ENCODE measurements around the gene IRF2BP1. TPM values are rescaled to one million over a fixed set of nuclear protein-coding genes. Genes with fewer than 3 reads are reported as not detected.
A peak's percentile ranks its signal among the peaks of the same experiment; 100 is the strongest.

IRF2BP1 gene
- polyA plus RNA-seq, 2 of the 4 experiments (the other 2 are of a cell fraction): 10.9 to 23.1 TPM

DNA sequence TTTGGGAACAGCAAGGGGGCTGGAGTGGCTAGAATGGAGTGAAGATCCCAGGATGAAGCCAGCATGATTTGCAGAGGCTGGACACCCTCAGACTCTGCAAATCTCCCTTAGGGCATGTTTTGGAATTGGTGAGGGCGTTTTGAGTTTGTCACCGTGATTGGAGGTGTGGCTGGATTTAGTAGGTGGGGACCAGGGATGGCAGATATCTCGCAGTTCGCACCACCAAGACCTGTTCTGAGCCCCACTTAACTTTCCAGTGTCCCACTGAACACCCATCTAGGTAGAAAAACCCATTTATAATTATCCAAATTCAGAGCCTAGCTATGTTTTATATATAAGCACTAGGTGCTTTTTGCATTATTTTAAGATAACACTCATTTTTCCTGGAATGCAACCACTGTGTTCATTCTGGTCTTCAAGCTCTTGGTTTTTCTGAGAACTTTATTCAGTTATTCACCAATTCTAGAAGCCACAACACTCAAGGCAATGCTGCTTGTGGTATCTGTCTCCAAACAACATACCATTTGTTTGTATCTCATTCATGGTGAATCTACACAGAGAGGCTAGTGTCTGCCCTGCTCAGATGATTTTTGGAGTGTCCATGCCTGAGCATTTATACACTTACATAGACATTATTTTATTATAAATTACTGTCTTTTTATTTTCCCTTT lies 31.6 kb upstream of the IRF2BP1 start (continued):
- TF ChIP-seq PHF8 (IDR thresholded peaks at IDR 0.05; ENCODE audit: borderline replicate concordance, low read depth): no peak

DNA sequence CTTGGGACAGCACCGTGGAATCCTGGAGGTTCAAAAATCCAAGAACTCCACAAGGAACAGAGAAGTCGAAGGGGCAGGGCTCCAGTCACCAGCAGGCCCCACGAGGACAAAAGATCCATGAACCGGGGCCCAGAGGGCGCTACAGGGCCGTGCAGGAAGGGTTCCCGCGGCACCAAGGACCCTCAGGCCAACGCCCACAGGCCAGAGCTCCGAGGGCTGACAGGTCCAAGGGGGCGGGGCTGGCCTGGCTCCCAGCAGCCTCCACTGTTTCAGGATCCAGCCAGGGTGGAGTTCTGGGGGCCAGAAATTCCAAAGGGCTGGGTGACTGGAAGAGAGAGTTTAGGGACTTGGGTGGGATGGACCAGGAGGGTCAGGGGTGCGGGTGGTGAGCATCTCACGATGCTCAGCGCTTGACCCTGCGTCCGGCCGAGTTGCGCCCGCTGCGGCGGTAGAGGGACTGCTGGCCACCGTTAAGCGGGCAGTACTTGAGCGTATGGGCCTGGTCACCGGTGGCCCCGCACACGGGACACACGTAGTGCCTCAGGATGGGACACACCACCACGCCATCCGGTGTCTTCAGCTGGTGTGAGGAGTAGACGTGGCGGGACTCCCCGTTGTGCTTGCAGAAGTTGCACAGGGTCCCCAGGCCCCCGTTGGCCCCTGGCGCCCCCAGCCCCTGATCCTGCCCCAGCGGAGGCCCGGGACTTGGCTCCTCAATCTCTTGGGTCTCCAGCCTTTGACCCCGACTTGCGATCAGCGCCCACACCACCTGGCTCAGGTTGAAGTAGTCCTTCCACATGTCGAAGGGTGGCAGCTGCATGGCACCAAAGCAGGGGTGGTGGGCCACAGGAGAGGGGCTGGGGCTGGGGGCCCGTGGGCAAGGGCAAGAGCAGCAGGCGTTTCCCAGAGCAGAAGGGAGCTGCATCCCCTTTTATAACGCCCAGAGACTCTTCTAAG lies 28.2 kb upstream of the IRF2BP1 start, which contains the start of gene NANOS2:
NANOS2 (minus strand) TSS at position 905 of the 957 bp plus-strand sequence; CDS start at position 820, 85 bp downstream.
- POLR2A ChIA-PET: no interaction called here
- H3K4me2 ChIP-seq: no peak within 1 kb of the TSS
- peak in 1 of 2 experiments; percentile 64 for DNase-seq (ENCODE audit: low read depth in 1 of 2, low spot score in 1 of 2)
- peak; percentile 37 to 64; a peak in 4 of 5 replicates for TF ChIP-seq RAD21 (conservative IDR thresholded peaks at IDR 0.05 in 1 of 2, IDR thresholded peaks at IDR 0.05 in 1 of 2)
- TF ChIP-seq, protein P1, sequence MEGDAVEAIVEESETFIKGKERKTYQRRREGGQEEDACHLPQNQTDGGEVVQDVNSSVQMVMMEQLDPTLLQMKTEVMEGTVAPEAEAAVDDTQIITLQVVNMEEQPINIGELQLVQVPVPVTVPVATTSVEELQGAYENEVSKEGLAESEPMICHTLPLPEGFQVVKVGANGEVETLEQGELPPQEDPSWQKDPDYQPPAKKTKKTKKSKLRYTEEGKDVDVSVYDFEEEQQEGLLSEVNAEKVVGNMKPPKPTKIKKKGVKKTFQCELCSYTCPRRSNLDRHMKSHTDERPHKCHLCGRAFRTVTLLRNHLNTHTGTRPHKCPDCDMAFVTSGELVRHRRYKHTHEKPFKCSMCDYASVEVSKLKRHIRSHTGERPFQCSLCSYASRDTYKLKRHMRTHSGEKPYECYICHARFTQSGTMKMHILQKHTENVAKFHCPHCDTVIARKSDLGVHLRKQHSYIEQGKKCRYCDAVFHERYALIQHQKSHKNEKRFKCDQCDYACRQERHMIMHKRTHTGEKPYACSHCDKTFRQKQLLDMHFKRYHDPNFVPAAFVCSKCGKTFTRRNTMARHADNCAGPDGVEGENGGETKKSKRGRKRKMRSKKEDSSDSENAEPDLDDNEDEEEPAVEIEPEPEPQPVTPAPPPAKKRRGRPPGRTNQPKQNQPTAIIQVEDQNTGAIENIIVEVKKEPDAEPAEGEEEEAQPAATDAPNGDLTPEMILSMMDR (IDR thresholded peaks at IDR 0.05): peak; percentile 21; the same call in 1 of the 3 replicates
- peak; percentile 9; the same call in 1 of the 3 replicates for TF ChIP-seq SMC3 (IDR thresholded peaks at IDR 0.05)
- TF ChIP-seq, protein P2, sequence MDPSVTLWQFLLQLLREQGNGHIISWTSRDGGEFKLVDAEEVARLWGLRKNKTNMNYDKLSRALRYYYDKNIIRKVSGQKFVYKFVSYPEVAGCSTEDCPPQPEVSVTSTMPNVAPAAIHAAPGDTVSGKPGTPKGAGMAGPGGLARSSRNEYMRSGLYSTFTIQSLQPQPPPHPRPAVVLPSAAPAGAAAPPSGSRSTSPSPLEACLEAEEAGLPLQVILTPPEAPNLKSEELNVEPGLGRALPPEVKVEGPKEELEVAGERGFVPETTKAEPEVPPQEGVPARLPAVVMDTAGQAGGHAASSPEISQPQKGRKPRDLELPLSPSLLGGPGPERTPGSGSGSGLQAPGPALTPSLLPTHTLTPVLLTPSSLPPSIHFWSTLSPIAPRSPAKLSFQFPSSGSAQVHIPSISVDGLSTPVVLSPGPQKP (IDR thresholded peaks at IDR 0.05; ENCODE audit: low read depth, low read length): no peak
- CTCF ChIA-PET: interaction anchor here (1.0 to 4.4 kb wide), 5 partner anchors 11 to 103 kb away, joined by 3 to 15 read pairs (median 6); partner anchors contain the start of gene MYPOP
- H3K4me3 ChIP-seq: no peak within 1 kb of the TSS
- no peak within 1 kb of the TSS for H3K27ac ChIP-seq
- WGBS (ENCODE audit: missing lambda C conversion rate): 64% methylated on average over 38 of the region's 44 CpGs
- peak; percentile 25 to 78; a peak in 5 of 6 replicates for ATAC-seq
- no peak for FAIRE-seq
- no peaks in the 10 kb centered on the region for H3K4me1 ChIP-seq
- no peaks in the 10 kb centered on the region for H3K9me3 ChIP-seq

DNA sequence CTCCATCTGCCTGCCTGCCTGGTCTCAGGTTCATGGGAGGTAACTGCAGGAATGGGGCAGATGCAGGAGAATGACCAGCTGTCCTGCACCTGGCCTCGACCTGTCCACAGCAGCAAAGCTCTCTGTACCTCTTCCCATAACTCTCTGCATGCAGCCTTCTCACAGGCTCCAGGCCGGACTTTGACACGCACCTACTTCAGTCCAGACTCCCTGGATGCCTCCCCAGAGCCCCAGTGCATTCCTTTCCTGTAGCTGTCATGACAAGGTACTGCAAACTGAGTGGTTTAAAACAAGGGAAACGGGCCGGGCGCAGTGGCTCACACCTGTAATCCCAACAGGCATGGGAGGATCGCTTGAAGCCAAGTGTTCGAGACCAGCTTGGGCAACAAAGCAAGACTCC lies 25.4 kb upstream of the IRF2BP1 start:
- ChIA-PET POLR2A (no interaction called here), CTCF (interaction anchor here (0.9 kb wide), 1 partner anchor 16 kb away, joined by 4 read pairs; no protein-coding TSS in a partner anchor)
- FAIRE-seq (no peak), DNase-seq (ENCODE audit: low read depth in 1 of 2, low spot score in 1 of 2) (no peak), ATAC-seq (peak in 1 of 2 experiments; percentile 31; a peak in 2 of 6 replicates)
- H3K4me1 ChIP-seq: no peaks in the 10 kb centered on the region
- TF ChIP-seq, protein P2 (IDR thresholded peaks at IDR 0.05; ENCODE audit: low read depth, low read length): no peak
- TF ChIP-seq FOSB (CRISPR knock-in tag; IDR thresholded peaks at IDR 0.05) (no peak), ZSCAN20 (CRISPR knock-in tag; IDR thresholded peaks at IDR 0.05) (no peak), CHD2 (IDR thresholded peaks at IDR 0.05; ENCODE audit: low read length, partially characterized antibody) (no peak), JUNB (IDR thresholded peaks at IDR 0.05) (no peak), CBX8 (IDR thresholded peaks at IDR 0.05) (no peak), TP53 (CRISPR knock-in tag; IDR thresholded peaks at IDR 0.05) (no peak), CHD4 (IDR thresholded peaks at IDR 0.05; ENCODE audit: borderline replicate concordance) (no peak), HEYL (CRISPR knock-in tag; IDR thresholded peaks at IDR 0.05) (no peak), RARB (CRISPR knock-in tag; IDR thresholded peaks at IDR 0.05) (no peak), TFCP2L1 (CRISPR knock-in tag; IDR thresholded peaks at IDR 0.05) (no peak), ZC3H11A (IDR thresholded peaks at IDR 0.05) (no peak), CEBPB (IDR thresholded peaks at IDR 0.05) (no peak), NFE2L2 (conservative IDR thresholded peaks at IDR 0.05; ENCODE audit: low read length) (no peak), ZNF302 (CRISPR knock-in tag; IDR thresholded peaks at IDR 0.05) (no peak), EP300 (IDR thresholded peaks at IDR 0.05) (no peak)
- TF ChIP-seq, protein P1 (IDR thresholded peaks at IDR 0.05): no peak
- TF ChIP-seq, protein P3, sequence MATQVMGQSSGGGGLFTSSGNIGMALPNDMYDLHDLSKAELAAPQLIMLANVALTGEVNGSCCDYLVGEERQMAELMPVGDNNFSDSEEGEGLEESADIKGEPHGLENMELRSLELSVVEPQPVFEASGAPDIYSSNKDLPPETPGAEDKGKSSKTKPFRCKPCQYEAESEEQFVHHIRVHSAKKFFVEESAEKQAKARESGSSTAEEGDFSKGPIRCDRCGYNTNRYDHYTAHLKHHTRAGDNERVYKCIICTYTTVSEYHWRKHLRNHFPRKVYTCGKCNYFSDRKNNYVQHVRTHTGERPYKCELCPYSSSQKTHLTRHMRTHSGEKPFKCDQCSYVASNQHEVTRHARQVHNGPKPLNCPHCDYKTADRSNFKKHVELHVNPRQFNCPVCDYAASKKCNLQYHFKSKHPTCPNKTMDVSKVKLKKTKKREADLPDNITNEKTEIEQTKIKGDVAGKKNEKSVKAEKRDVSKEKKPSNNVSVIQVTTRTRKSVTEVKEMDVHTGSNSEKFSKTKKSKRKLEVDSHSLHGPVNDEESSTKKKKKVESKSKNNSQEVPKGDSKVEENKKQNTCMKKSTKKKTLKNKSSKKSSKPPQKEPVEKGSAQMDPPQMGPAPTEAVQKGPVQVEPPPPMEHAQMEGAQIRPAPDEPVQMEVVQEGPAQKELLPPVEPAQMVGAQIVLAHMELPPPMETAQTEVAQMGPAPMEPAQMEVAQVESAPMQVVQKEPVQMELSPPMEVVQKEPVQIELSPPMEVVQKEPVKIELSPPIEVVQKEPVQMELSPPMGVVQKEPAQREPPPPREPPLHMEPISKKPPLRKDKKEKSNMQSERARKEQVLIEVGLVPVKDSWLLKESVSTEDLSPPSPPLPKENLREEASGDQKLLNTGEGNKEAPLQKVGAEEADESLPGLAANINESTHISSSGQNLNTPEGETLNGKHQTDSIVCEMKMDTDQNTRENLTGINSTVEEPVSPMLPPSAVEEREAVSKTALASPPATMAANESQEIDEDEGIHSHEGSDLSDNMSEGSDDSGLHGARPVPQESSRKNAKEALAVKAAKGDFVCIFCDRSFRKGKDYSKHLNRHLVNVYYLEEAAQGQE (IDR thresholded peaks at IDR 0.05): no peak
- H3K4me2 ChIP-seq: no peak overlapping the region
- no peak overlapping the region for H3K4me3 ChIP-seq
- WGBS (ENCODE audit: missing lambda C conversion rate): 54% methylated on average over 8 of the region's 8 CpGs
- no peaks in the 10 kb centered on the region for H3K9me3 ChIP-seq
- no peak overlapping the region for H3K27ac ChIP-seq

Data from A549 (cell line).